Measurements from ENCODE around the gene MACROD1.

- TF ChIP-seq POLR2A (IDR thresholded peaks at IDR 0.05; ENCODE audit: low read depth, low read length), result no peak
- TF ChIP-seq POLR2AphosphoS5 (IDR thresholded peaks at IDR 0.05; ENCODE audit: low read depth, low read length), result no peak
- TF ChIP-seq TAF1 (IDR thresholded peaks at IDR 0.05; ENCODE audit: low read depth, low read length), result no peak
- TF ChIP-seq POU2F2 (IDR thresholded peaks at IDR 0.05; ENCODE audit: low read depth, low read length), result no peak
Measured at GRCh38 chr11:63997801-63998337, 168.0 kb downstream of the MACROD1 start.
